Thyroid gland (tissue), 4 donors: ENCODE data around the gene SH3BP1.
"Not testable (repeated sequence)": the region's sequence is repeated elsewhere in the genome, so short reads cannot be mapped to it uniquely, and the experiment has no call there.

Source experiments
- POLR2A ChIP-seq, 2 donors: fragments of 450-650 bp; IDR thresholded peaks; one replicate each; pipeline ENCODE4 v1.6.1; 2017; ENCODE audit warnings: antibody characterized with exemption in 2 of 2, mild to moderate bottlenecking in 2 of 2, moderate library complexity in 1 of 2
- TF ChIP-seq, protein P1 (sequence below), 6 experiments: fragments of 200-600 bp in 3 of 6; fragments of 450-650 bp in 3 of 6; sonication (generic) in 3 of 6; IDR thresholded peaks; one replicate each; pipeline ENCODE4 v1.5.1; 2016 to 2019; ENCODE audit warnings: antibody characterized with exemption in 6 of 6, mild to moderate bottlenecking in 2 of 6, inconsistent platforms in 1 of 6, moderate library complexity in 1 of 6

GRCh38 chr22:37656583-37656982 lies 17.1 kb downstream of the SH3BP1 start:
- TF ChIP-seq, protein P1, sequence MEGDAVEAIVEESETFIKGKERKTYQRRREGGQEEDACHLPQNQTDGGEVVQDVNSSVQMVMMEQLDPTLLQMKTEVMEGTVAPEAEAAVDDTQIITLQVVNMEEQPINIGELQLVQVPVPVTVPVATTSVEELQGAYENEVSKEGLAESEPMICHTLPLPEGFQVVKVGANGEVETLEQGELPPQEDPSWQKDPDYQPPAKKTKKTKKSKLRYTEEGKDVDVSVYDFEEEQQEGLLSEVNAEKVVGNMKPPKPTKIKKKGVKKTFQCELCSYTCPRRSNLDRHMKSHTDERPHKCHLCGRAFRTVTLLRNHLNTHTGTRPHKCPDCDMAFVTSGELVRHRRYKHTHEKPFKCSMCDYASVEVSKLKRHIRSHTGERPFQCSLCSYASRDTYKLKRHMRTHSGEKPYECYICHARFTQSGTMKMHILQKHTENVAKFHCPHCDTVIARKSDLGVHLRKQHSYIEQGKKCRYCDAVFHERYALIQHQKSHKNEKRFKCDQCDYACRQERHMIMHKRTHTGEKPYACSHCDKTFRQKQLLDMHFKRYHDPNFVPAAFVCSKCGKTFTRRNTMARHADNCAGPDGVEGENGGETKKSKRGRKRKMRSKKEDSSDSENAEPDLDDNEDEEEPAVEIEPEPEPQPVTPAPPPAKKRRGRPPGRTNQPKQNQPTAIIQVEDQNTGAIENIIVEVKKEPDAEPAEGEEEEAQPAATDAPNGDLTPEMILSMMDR (IDR thresholded peaks at IDR 0.05) = not testable (repeated sequence)
- TF ChIP-seq POLR2A (IDR thresholded peaks at IDR 0.05) = not testable (repeated sequence)
